ENCODE measurements around the gene TSPEAR. TPM values are rescaled to one million over a fixed set of nuclear protein-coding genes. Genes with fewer than 3 reads are reported as not detected.

TSPEAR gene
- total RNA-seq, 4 donors from 2014 or later: 0.21 to 1.3 (median 0.69) TPM

GRCh38 chr21:44618504-44618903, 92.9 kb downstream of the TSPEAR start:
- Histone ChIP-seq H3K4me1 (no peaks in the 10 kb centered on the region), H3K9me3 (no peaks in the 10 kb centered on the region), H3K27ac (no peak overlapping the region), H3K4me3 (replicated peaks in 1 of 3) (no peak overlapping the region), H3K27me3 (no peaks in the 10 kb centered on the region), H3K36me3 (no peaks in the 10 kb centered on the region)
- TF ChIP-seq, protein P1, sequence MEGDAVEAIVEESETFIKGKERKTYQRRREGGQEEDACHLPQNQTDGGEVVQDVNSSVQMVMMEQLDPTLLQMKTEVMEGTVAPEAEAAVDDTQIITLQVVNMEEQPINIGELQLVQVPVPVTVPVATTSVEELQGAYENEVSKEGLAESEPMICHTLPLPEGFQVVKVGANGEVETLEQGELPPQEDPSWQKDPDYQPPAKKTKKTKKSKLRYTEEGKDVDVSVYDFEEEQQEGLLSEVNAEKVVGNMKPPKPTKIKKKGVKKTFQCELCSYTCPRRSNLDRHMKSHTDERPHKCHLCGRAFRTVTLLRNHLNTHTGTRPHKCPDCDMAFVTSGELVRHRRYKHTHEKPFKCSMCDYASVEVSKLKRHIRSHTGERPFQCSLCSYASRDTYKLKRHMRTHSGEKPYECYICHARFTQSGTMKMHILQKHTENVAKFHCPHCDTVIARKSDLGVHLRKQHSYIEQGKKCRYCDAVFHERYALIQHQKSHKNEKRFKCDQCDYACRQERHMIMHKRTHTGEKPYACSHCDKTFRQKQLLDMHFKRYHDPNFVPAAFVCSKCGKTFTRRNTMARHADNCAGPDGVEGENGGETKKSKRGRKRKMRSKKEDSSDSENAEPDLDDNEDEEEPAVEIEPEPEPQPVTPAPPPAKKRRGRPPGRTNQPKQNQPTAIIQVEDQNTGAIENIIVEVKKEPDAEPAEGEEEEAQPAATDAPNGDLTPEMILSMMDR (IDR thresholded peaks at IDR 0.05): peak in 1 of 6 experiments; percentile 19
- TF ChIP-seq POLR2A (IDR thresholded peaks at IDR 0.05): no peak
- DNase-seq: no peak
- intact Hi-C loops (cut with DNase I): no loop called here
- 41 to 46% methylated on average over 4 of the region's 4 CpGs for WGBS, 2 donors

- intact Hi-C loops (cut with DNase I): no loop called here
- Histone ChIP-seq H3K27me3 (no peaks in the 10 kb centered on the region), H3K4me1 (no peaks in the 10 kb centered on the region), H3K4me3 (replicated peaks in 1 of 3) (no peak overlapping the region), H3K27ac (no peak overlapping the region), H3K9me3 (no peaks in the 10 kb centered on the region), H3K36me3 (no peaks in the 10 kb centered on the region)
- WGBS, 2 donors: 71 to 79% methylated on average over 6 to 7 of the region's 8 CpGs
- TF ChIP-seq, protein P1 (IDR thresholded peaks at IDR 0.05): no peak
- TF ChIP-seq POLR2A (IDR thresholded peaks at IDR 0.05): no peak
- DNase-seq: no peak
These were observed 94.3 kb downstream of the TSPEAR start for GRCh38 chr21:44617071-44617501.

DNA sequence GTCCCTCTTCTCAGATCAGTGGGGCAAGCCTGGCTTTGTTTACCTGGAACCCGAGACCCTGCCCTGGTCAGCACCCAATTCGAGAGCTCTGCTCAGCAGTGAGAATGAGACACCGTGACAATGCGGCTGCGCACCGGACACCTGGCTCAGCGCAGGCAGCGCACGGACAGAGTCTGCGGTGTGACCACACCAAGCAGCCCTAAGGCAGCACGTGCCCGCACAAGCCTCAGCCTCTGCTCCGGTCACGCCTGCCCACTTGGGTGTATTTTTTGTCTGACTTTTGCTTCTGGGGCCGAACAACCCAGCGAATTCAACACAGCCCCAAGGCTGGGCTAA, 94.8 kb downstream of the TSPEAR start:
- WGBS, 2 donors: 85 to 88% methylated on average over 16 of the region's 16 CpGs
- Histone ChIP-seq H3K36me3 (no peaks in the 10 kb centered on the region), H3K27me3 (no peaks in the 10 kb centered on the region), H3K9me3 (no peaks in the 10 kb centered on the region), H3K4me1 (no peaks in the 10 kb centered on the region), H3K27ac (no peak overlapping the region), H3K4me3 (replicated peaks in 1 of 3) (no peak overlapping the region)
- TF ChIP-seq POLR2A (IDR thresholded peaks at IDR 0.05): no peak
- TF ChIP-seq, protein P1 (IDR thresholded peaks at IDR 0.05): no peak
- intact Hi-C loops (cut with DNase I): no loop called here
- no peak for DNase-seq

DNA sequence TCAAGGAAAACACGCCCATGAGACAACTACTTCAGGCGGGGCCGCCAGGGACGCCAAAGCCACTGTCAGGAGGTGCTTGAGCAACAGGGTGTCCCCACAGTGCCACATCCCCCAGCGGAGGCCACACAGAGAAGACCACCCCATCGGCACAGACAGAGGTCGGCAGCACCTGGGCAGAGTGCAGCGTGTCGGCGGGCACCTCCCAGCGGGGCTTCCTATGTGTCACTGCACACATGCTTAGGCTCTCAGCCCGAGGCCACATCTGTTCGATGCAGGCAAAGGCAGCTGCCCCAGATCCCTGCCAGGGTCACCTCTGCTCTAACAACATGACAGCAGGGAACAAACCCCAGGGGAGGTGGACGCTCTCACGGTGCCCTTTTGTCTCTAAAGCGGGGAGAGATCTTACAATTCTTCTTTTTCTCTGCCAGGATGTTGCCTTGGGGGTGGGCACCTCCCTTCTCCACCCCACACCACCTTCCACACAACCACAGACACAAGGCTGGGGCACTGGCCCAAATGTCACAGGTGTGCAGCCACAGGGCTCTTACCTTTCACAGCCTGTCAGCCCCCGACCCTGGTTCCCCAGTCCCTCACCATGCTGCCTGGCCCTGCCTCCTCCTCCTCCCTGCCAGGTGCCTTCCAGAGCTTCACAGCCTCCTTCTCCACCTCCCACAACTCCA, 95.3 kb downstream of the TSPEAR start:
- H3K36me3 ChIP-seq: no peaks in the 10 kb centered on the region
- intact Hi-C loops (cut with DNase I): no loop called here
- H3K27me3 ChIP-seq: no peaks in the 10 kb centered on the region
- no peak for DNase-seq
- no peak overlapping the region for H3K27ac ChIP-seq
- H3K4me3 ChIP-seq (replicated peaks in 1 of 3): no peak overlapping the region
- no peaks in the 10 kb centered on the region for H3K4me1 ChIP-seq
- H3K9me3 ChIP-seq: no peaks in the 10 kb centered on the region
- 77 to 88% methylated on average over 13 of the region's 17 CpGs for WGBS, 2 donors
- TF ChIP-seq, protein P1 (IDR thresholded peaks at IDR 0.05): no peak
- TF ChIP-seq POLR2A (IDR thresholded peaks at IDR 0.05): no peak

DNA sequence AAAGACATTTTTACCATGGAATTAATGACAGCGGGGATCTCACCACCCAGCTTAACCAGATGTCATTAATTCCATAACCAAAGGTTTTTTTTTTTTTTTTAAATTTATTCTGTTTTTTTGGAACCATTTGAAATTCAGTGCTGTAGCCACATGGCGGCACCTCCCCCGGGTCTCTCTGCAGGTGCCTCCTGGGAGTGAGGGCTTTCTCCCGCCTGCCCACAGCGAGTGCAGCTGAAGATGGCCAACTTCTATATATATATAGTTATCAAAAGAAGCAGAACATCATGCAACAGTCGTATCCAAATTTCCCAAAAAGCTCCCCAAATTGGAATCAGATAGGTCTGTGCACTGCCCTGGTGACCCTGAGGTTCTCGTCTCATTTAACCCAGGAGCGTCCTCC, 95.9 kb downstream of the TSPEAR start:
- WGBS, 2 donors: 82 to 92% methylated on average over 8 of the region's 8 CpGs
- Histone ChIP-seq H3K27me3 (no peaks in the 10 kb centered on the region), H3K4me1 (no peaks in the 10 kb centered on the region), H3K4me3 (replicated peaks in 1 of 3) (no peak overlapping the region), H3K36me3 (no peaks in the 10 kb centered on the region), H3K9me3 (no peaks in the 10 kb centered on the region), H3K27ac (no peak overlapping the region)
- no peak for DNase-seq
- no peak for TF ChIP-seq POLR2A (IDR thresholded peaks at IDR 0.05)
- TF ChIP-seq, protein P1 (IDR thresholded peaks at IDR 0.05): no peak
- intact Hi-C loops (cut with DNase I): no loop called here

All from thyroid gland (tissue), 4 donors.